B cell (primary cell): ENCODE data around the gene MYMK. TPM values are rescaled to one million over a fixed set of nuclear protein-coding genes. Genes with fewer than 3 reads are reported as not detected.

Experiments
- ATAC-seq: fragments of 200-7000 bp; cut with Tn5 transposase; one replicate; pipeline ENCODE4 v1.10.0; 2021; ENCODE audit warnings: low read depth, mild to moderate bottlenecking, moderate number of reproducible peaks, moderate library complexity
- CTCF ChIA-PET: fragments of 350-600 bp; sonication (Branson Sonifier 250); formaldehyde crosslinking; loops from one replicate; lab custom pipeline; 2021; ENCODE audit warnings: antibody characterized with exemption, inconsistent platforms; lab: Charles Lee
- POLR2A ChIA-PET: fragments of 350-600 bp; sonication (Branson Sonifier 250); formaldehyde crosslinking; loops from one replicate; lab custom pipeline; 2021; ENCODE audit warnings: antibody characterized with exemption; lab: Charles Lee
- DNase-seq: peaks from one replicate; pipeline ENCODE4 v3.0.0; 2013
- H2AFZ ChIP-seq: 2 replicates; pipeline ENCODE4 v1.6.1; 2012; ENCODE audit warnings: mild to moderate bottlenecking, low read depth, low read length; ENCODE audit not compliant: insufficient read depth, poor library complexity, severe bottlenecking
- H3K27ac ChIP-seq, 2 donors: 1 replicate in 1 of 2; 2 replicates in 1 of 2; pipeline ENCODE4 v1.5.1; 2012 to 2013; ENCODE audit warnings: low read length in 2 of 2, mild to moderate bottlenecking in 2 of 2, moderate library complexity in 1 of 2
- H3K27me3 ChIP-seq, 4 experiments: fragments of 200-600 bp in 1 of 4; sonication (generic) in 1 of 4; replicated peaks in 1 of 4; 1 replicate in 2 of 4; 2 replicates in 2 of 4; pipeline versions ENCODE4 v1.6.1 to v1.7.0; 2013 to 2016; ENCODE audit warnings: low read length in 3 of 4, mild to moderate bottlenecking in 2 of 4, mixed read lengths in 1 of 4, moderate library complexity in 1 of 4; ENCODE audit not compliant: insufficient read depth in 4 of 4, control insufficient read depth in 3 of 4; ENCODE audit errors: control extremely low read depth in 1 of 4
- H3K36me3 ChIP-seq, 2 experiments: replicated peaks in 1 of 2; 1 replicate in 1 of 2; 2 replicates in 1 of 2; pipeline versions ENCODE4 v1.6.1 to v1.7.1; 2013; ENCODE audit warnings: low read length in 1 of 2; ENCODE audit not compliant: insufficient read depth in 2 of 2, control insufficient read depth in 1 of 2; ENCODE audit errors: control extremely low read depth in 1 of 2, extremely low read depth in 1 of 2
- H3K4me1 ChIP-seq, 2 donors: fragments of 200-600 bp in 1 of 2; sonication (generic) in 1 of 2; 1 replicate in 1 of 2; 2 replicates in 1 of 2; pipeline versions ENCODE4 v1.5.1 to v1.6.1; 2013 to 2017; ENCODE audit warnings: low read length in 2 of 2; ENCODE audit not compliant: control insufficient read depth in 2 of 2, insufficient read depth in 2 of 2
- H3K4me2 ChIP-seq: replicated peaks from 2 replicates; pipeline ENCODE3; 2012; ENCODE audit warnings: mild to moderate bottlenecking, low read depth, low read length; ENCODE audit not compliant: poor library complexity, severe bottlenecking
- H3K4me3 ChIP-seq, 5 experiments: fragments of 200-600 bp in 1 of 5; sonication (generic) in 1 of 5; 1 replicate in 3 of 5; 2 replicates in 2 of 5; pipeline versions ENCODE4 v1.5.1 to v1.7.0; 2011 to 2016; ENCODE audit warnings: low read length in 4 of 5, mild to moderate bottlenecking in 4 of 5, low read depth in 2 of 5, control low read depth in 1 of 5, moderate library complexity in 1 of 5; ENCODE audit not compliant: insufficient read depth in 1 of 5; ENCODE audit errors: control extremely low read depth in 1 of 5, extremely low read depth in 1 of 5
- H3K79me2 ChIP-seq: fragments of 200-600 bp; sonication (generic); one replicate; pipeline ENCODE4 v1.6.0; 2016; ENCODE audit warnings: low read length; ENCODE audit not compliant: control insufficient read depth, insufficient read depth
- H3K9ac ChIP-seq: fragments of 200-600 bp; sonication (generic); 2 replicates; pipeline ENCODE4 v1.6.1; 2017; ENCODE audit warnings: mild to moderate bottlenecking, low read length, moderate library complexity
- H3K9me3 ChIP-seq, 3 donors: one replicate each; pipeline versions ENCODE4 v1.6.1 to v1.7.1; 2013; ENCODE audit warnings: low read length in 2 of 3; ENCODE audit not compliant: control insufficient read depth in 2 of 3, insufficient read depth in 1 of 3; ENCODE audit errors: control extremely low read depth in 1 of 3
- H4K20me1 ChIP-seq: 2 replicates; pipeline ENCODE4 v1.6.0; 2012; ENCODE audit warnings: mild to moderate bottlenecking, low read length; ENCODE audit not compliant: insufficient read depth, control insufficient read depth, poor library complexity, severe bottlenecking
- H3K27ac Mint-ChIP-seq: one replicate; pipeline ENCODE4 v1.8.0; 2021; ENCODE audit warnings: mixed read lengths
- H3K27me3 Mint-ChIP-seq: one replicate; pipeline ENCODE4 v1.8.0; 2021; ENCODE audit warnings: mixed read lengths
- H3K4me1 Mint-ChIP-seq: one replicate; pipeline ENCODE4 v1.8.0; 2021; ENCODE audit warnings: mixed read lengths
- H3K4me3 Mint-ChIP-seq: one replicate; pipeline ENCODE4 v1.8.0; 2021; ENCODE audit warnings: mixed read lengths
- H3K9me3 Mint-ChIP-seq: one replicate; pipeline ENCODE4 v1.8.0; 2022; ENCODE audit warnings: mixed read lengths; ENCODE audit not compliant: insufficient read depth
- EZH2 ChIP-seq: IDR thresholded peaks from 2 replicates; pipeline ENCODE4 v1.6.1; 2012; ENCODE audit warnings: borderline replicate concordance, low read depth, mild to moderate bottlenecking, moderate library complexity, low read length; ENCODE audit not compliant: insufficient read depth, poor library complexity, severe bottlenecking
- WGBS: methylation state at CpG from one replicate; pipeline ENCODE4 v1.1.5; 2013; ENCODE audit warnings: missing lambda C conversion rate; ENCODE audit not compliant: insufficient coverage; 5-methylcytosine and 5-hydroxymethylcytosine counted together
- intact Hi-C: fragments of 100-400 bp; cut with micrococcal nuclease; formaldehyde crosslinking; loops from one replicate; pipeline ENCODE4 v1.10.0; 2022
- polyA plus RNA-seq: library from polyadenylated mRNA; depleted of rRNA; stranded (reverse); fragments of >200 nt; gene quantifications from 2 replicates; pipeline ENCODE4 v1.2.3, GENCODE V29; 2012
- total RNA-seq, 2 donors: library from RNA; stranded (reverse); fragments of 120-200 nt in 1 of 2; gene quantifications; 1 replicate in 1 of 2; 2 replicates in 1 of 2; pipeline versions ENCODE4 v1.2.3 to v1.2.4, GENCODE V29; 2013 to 2022
- TF ChIP-seq, protein P1 (sequence below): fragments of 200-600 bp; IDR thresholded peaks from one replicate; pipeline ENCODE4 v1.8.0; 2022; ENCODE audit warnings: antibody characterized with exemption, mild to moderate bottlenecking

MYMK gene
- total and polyA plus RNA-seq, 2 donors (not counting 1 experiment from before 2014, with no cell fraction given): not detected

DNA sequence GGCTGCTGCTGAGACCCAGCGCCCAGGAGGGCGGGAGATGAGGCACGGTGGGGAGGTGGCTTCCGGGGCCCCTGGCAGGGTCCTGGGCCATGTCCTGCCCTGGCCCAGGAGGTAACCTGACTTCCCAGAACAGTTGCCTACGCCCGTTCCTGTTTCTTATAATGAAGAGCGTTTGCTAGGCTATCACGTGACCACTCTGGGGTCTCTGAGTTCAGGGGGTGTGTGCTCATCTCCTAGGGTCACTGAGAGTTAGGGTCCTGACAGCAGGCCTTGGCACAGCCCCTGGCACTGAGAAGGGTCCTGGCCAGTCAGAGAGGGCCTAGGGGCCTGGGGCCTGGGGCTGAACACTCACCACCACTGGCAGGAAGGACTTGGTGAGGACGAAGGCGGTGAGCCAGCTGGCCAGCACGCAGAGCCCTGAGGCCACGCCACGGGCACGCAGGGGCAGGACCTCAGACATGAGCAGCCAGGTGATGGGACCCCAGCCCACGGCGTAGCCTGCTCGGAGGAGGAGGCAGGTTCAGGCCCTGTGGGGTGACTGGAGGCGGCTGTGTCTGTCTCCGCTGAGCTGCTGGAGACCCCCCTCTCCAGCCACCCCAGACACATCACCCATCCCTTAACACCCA, 51.9 kb downstream of the MYMK start:
- no peak overlapping the region for H3K27ac Mint-ChIP-seq
- Histone ChIP-seq H3K4me1 (peaks cover 21 to 46% of the 10 kb centered on the region in 2 donors), H2AFZ (no peak overlapping the region), H4K20me1 (peaks cover 87% of the 10 kb centered on the region), H3K4me2 (no peak overlapping the region), H3K9me3 (no peaks in the 10 kb centered on the region), H3K79me2 (peaks cover 23% of the 10 kb centered on the region), H3K9ac (no peak overlapping the region), H3K4me3 (no peak overlapping the region), H3K36me3 (peaks cover 0 to 66% of the 10 kb centered on the region in 2 experiments), H3K27me3 (no peaks in the 10 kb centered on the region), H3K27ac (no peak overlapping the region)
- H3K27me3 Mint-ChIP-seq: no peaks in the 10 kb centered on the region
- ChIA-PET CTCF (no interaction called here), POLR2A (interaction anchor here (0.7 kb wide), 1 partner anchor 521 kb away, joined by 3 read pairs; no protein-coding TSS in a partner anchor)
- H3K4me1 Mint-ChIP-seq: peaks cover 27% of the 10 kb centered on the region
- 89% methylated on average over 19 of the region's 19 CpGs for WGBS
- H3K9me3 Mint-ChIP-seq: no peaks in the 10 kb centered on the region
- ATAC-seq (no peak), DNase-seq (no peak)
- intact Hi-C loops: loop anchor here (10.0 kb wide), 1 partner anchor 358 kb away; no protein-coding TSS in a partner anchor
- H3K4me3 Mint-ChIP-seq: no peak overlapping the region
- TF ChIP-seq, protein P1, sequence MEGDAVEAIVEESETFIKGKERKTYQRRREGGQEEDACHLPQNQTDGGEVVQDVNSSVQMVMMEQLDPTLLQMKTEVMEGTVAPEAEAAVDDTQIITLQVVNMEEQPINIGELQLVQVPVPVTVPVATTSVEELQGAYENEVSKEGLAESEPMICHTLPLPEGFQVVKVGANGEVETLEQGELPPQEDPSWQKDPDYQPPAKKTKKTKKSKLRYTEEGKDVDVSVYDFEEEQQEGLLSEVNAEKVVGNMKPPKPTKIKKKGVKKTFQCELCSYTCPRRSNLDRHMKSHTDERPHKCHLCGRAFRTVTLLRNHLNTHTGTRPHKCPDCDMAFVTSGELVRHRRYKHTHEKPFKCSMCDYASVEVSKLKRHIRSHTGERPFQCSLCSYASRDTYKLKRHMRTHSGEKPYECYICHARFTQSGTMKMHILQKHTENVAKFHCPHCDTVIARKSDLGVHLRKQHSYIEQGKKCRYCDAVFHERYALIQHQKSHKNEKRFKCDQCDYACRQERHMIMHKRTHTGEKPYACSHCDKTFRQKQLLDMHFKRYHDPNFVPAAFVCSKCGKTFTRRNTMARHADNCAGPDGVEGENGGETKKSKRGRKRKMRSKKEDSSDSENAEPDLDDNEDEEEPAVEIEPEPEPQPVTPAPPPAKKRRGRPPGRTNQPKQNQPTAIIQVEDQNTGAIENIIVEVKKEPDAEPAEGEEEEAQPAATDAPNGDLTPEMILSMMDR: no peak
- TF ChIP-seq EZH2: no peak

- H3K79me2 ChIP-seq: peaks cover 17% of the 10 kb centered on the region
- Mint-ChIP-seq H3K4me3 (no peak overlapping the region), H3K4me1 (peaks cover 21% of the 10 kb centered on the region), H3K9me3 (no peaks in the 10 kb centered on the region), H3K27ac (peak overlapping the region; percentile 70), H3K27me3 (no peaks in the 10 kb centered on the region)
- ChIA-PET CTCF (no interaction called here), POLR2A (interaction anchor here (0.7 kb wide), 1 partner anchor 522 kb away, joined by 3 read pairs; no protein-coding TSS in a partner anchor)
- peaks cover 0 to 63% of the 10 kb centered on the region in 2 experiments for H3K36me3 ChIP-seq
- H4K20me1 ChIP-seq: peaks cover 81% of the 10 kb centered on the region
- 100% methylated on average over 9 of the region's 11 CpGs for WGBS
- H3K4me1 ChIP-seq: peaks cover 15 to 40% of the 10 kb centered on the region in 2 donors
- no peaks in the 10 kb centered on the region for H3K27me3 ChIP-seq
- DNase-seq (no peak), ATAC-seq (no peak)
- TF ChIP-seq, protein P1: no peak
- no peak for TF ChIP-seq EZH2
- intact Hi-C loops: loop anchor here (10.0 kb wide), 1 partner anchor 357 kb away; no protein-coding TSS in a partner anchor
- no peak overlapping the region for H3K9ac ChIP-seq
- H3K4me2 ChIP-seq: no peak overlapping the region
- H3K4me3 ChIP-seq: no peak overlapping the region
- no peak overlapping the region for H3K27ac ChIP-seq
- no peak overlapping the region for H2AFZ ChIP-seq
- no peaks in the 10 kb centered on the region for H3K9me3 ChIP-seq
Observed at GRCh38 chr9:133472277-133472645, 52.5 kb downstream of the MYMK start.
